ENCODE data around the gene PTCRA. TPM values are rescaled to one million over a fixed set of nuclear protein-coding genes. Genes with fewer than 3 reads are reported as not detected.

The PTCRA gene
- total and polyA plus RNA-seq, 2 of the 4 experiments (the other 2 are of a cell fraction) = not detected

- peak within 1 kb of the TSS; percentile 97 for H4K91ac ChIP-seq (ENCODE audit: insufficient read depth, low read depth, low read length)
- H4K8ac ChIP-seq (ENCODE audit: low read depth in 2 of 2, low read length in 2 of 2) = peak within 1 kb of the TSS; percentile 98 to 100
- peak within 1 kb of the TSS; percentile 89 for H3K4me2 ChIP-seq (ENCODE audit: low read depth, low read length)
- H3K14ac ChIP-seq (replicated peaks; ENCODE audit: low read depth, low read length) = peak within 1 kb of the TSS; percentile 100
- H3K4me3 ChIP-seq (ENCODE audit: insufficient read depth, low read depth, low read length) = peak within 1 kb of the TSS; percentile 69
- H3K27ac ChIP-seq (ENCODE audit: insufficient read depth, low read length) = peak within 1 kb of the TSS; percentile 99
- peak within 1 kb of the TSS; percentile 100 for H2AK9ac ChIP-seq (replicated peaks; ENCODE audit: low read depth, low read length, poor library complexity)
- CTCF ChIA-PET = no interaction called here
- H3K18ac ChIP-seq (ENCODE audit: low read depth, low read length) = peak within 1 kb of the TSS; percentile 92
- dilution Hi-C loops (cut with HindIII; ENCODE audit: low sequenced_read_pairs, unreplicated experiment) (no loop called here), intact Hi-C loops (cut with micrococcal nuclease) (loop anchor here (1.0 kb wide), 1 partner anchor 133 kb away; the partner anchor contains the start of gene TBCC), in situ Hi-C loops (cut with MboI; ENCODE audit: low sequenced_read_pairs) (loop anchor here (5.0 to 25.0 kb wide), 2 partner anchors 217 to 792 kb away; no protein-coding TSS in a partner anchor)
- DNase-seq (peak; percentile 87), ATAC-seq (ENCODE audit: low read depth) (peak; percentile 96)
- peak within 1 kb of the TSS; percentile 99 for H2BK120ac ChIP-seq (ENCODE audit: low read depth, low read length)
- H3K4ac ChIP-seq (ENCODE audit: low read depth, low read length) = peak within 1 kb of the TSS; percentile 100
- no peaks in the 10 kb centered on the region for H3K9me1 ChIP-seq (ENCODE audit: insufficient read depth, low read length)
- no peaks in the 10 kb centered on the region for H4K20me1 ChIP-seq (ENCODE audit: insufficient read depth, low read length)
- H3K36me3 ChIP-seq (ENCODE audit: control insufficient read depth, insufficient read depth, low read length) = peaks cover 21% of the 10 kb centered on the region
- no peaks in the 10 kb centered on the region for H3K4me1 ChIP-seq (ENCODE audit: control insufficient read depth, insufficient read depth, low read length)
- peak within 1 kb of the TSS; percentile 98 for H2AK5ac ChIP-seq (ENCODE audit: low read depth, low read length)
- no TSS peak for BruUV-seq (replicated peaks)
- peaks cover 17 to 34% of the 10 kb centered on the region in 2 experiments for H3K79me1 ChIP-seq (ENCODE audit: low read depth in 1 of 2, low read length in 2 of 2)
- 0% methylated on average over 11 of the region's 41 CpGs; no CpG with 5 or more reads in 1 of the 2 experiments for WGBS, 2 experiments (ENCODE audit: extremely low coverage in 2 of 2, insufficient read length in 1 of 2)
- H3K9me3 ChIP-seq (ENCODE audit: control insufficient read depth, insufficient read depth, low read length) = no peaks in the 10 kb centered on the region
- POLR2A ChIA-PET (ENCODE audit: unreplicated experiment) = interaction anchor here (0.6 to 1.2 kb wide), 5 partner anchors 9 to 182 kb away, joined by 3 to 12 read pairs (median 7); partner anchors contain the start of gene TBCC
- H2BK5ac ChIP-seq (ENCODE audit: low read depth, low read length, poor library complexity, severe bottlenecking) = peak within 1 kb of the TSS; percentile 99
- H3K9ac ChIP-seq (ENCODE audit: low read depth, low read length) = peak within 1 kb of the TSS; percentile 100
- TF ChIP-seq USF2 (IDR thresholded peaks at IDR 0.05; ENCODE audit: low read depth, low read length) (peak; percentile 85), CTCF (conservative IDR thresholded peaks at IDR 0.05; ENCODE audit: low read depth, low read length) (no peak), RFX5 (IDR thresholded peaks at IDR 0.05; ENCODE audit: low read depth, low read length) (no peak), ELK1 (IDR thresholded peaks at IDR 0.05; ENCODE audit: borderline replicate concordance, low read depth, low read length) (no peak), FOS (IDR thresholded peaks at IDR 0.05; ENCODE audit: low read depth, low read length) (no peak), CHD1 (IDR thresholded peaks at IDR 0.05; ENCODE audit: low read depth, low read length) (0 out of 2 replicates have a peak, but pooled peaks have one; percentile 42), SMC3 (IDR thresholded peaks at IDR 0.05; ENCODE audit: low read depth, low read length) (no peak), MXI1 (IDR thresholded peaks at IDR 0.05; ENCODE audit: borderline replicate concordance, low read depth, low read length) (peak; percentile 71; the same call in 1 of the 2 replicates), POLR2A (IDR thresholded peaks at IDR 0.05; ENCODE audit: low read depth, low read length) (peak; percentile 95), MAZ (IDR thresholded peaks at IDR 0.05; ENCODE audit: borderline replicate concordance, low read depth, low read length) (peak; percentile 10; the same call in 1 of the 2 replicates)
- H2BK15ac ChIP-seq (ENCODE audit: low read depth, low read length) = peak within 1 kb of the TSS; percentile 91
- H3K56ac ChIP-seq (ENCODE audit: extremely low read depth, insufficient read depth, low read length) = peak within 1 kb of the TSS; percentile 100
- H3K27me3 ChIP-seq (ENCODE audit: control insufficient read depth, insufficient read depth, low read length) = no peaks in the 10 kb centered on the region
- H2AFZ ChIP-seq (replicated peaks; ENCODE audit: low read length, poor library complexity) = peak within 1 kb of the TSS; percentile 98
- H2BK20ac ChIP-seq (ENCODE audit: low read depth, low read length) = peak within 1 kb of the TSS; percentile 78; the same call in 1 of the 2 replicates
- peak within 1 kb of the TSS; percentile 100 for H4K5ac ChIP-seq (ENCODE audit: low read depth, low read length)
- H3K23ac ChIP-seq (ENCODE audit: low read depth, low read length) = peak within 1 kb of the TSS; percentile 100
These were observed 36.2 kb upstream of the PTCRA start, which contains the start of gene RPL7L1 for GRCh38 chr6:42879372-42880239. Gene RPL7L1, plus strand, starts transcription at chr6:42879616. Its CDS starts 295 bp downstream, at chr6:42879911.
